CD4-positive, alpha-beta T cell treated with Interleukin-12 subunit alpha and Interleukin-12 subunit beta, for 1 hour (primary cell): ENCODE results near the gene INPP1.
"Not testable (repeated sequence)": the region's sequence is repeated elsewhere in the genome, so short reads cannot be mapped to it uniquely, and the experiment has no call there.

Experiments
- DNase-seq: peaks from one replicate; pipeline ENCODE4 v3.0.0-alpha.2; 2020

The INPP1 gene

GRCh38 chr2:190334479-190335224 is 8.7 kb upstream of the INPP1 start:
- DNase-seq = no peak

- no peak for DNase-seq
Observed at GRCh38 chr2:190335225-190335559, 8.2 kb upstream of the INPP1 start.

DNA sequence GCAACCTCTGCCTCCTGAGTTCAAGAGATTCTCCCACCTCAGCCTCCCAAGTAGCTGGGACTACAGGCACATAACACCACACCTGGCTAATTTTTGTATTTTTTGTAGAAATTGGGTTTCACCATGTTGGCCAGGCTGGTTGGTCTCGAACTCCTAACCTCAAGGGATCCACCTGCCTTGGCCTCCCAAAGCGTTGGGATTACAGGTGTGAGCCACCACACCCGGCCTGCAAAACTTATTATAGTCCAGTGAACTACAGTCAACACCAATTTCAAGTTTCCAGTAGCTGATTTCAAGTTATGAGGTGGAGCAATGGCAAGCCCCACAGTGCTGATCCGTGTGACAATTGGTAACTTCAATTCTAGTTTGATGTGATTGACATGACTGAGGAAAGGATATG is 7.8 kb upstream of the INPP1 start:
- DNase-seq = not testable (repeated sequence)

- DNase-seq = no peak
Observed at GRCh38 chr2:190336420-190336819, 7.0 kb upstream of the INPP1 start.

DNA sequence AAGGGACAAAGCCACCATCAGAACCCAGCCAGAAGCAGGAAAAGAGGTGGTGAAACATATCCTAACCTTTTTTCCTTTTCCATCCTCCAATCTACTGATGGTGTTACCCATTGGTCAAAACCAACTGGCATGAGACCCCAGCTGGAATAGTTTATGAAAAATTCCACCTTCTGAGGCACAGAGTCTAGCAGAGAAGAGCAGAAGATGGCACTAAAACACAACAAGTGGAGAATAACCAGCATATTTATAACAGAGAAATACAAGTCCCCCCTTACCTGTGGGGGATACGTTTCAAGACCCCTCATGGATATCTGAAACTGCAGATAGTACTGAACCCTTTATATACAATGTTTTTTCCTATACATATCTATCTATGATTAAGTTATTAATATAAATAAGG is 4.9 kb upstream of the INPP1 start:
- DNase-seq = no peak

DNA sequence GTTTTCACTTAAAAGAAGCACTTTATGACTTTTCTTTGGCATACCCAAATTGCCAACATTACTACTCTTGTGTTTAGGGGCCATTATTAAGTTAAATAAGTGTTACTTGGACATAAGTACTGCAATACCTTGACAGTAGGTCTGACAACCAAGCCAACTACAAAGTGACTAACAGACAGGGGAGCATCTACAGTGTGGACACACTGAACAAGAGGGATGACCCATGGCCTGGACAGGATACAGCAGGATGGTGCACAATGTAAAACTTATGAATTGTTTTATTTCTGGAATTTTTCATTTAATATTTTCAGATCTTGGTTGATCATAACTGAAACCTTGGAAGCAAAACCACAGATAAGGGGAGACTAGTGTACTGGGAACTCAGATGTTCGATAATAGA is 4.0 kb upstream of the INPP1 start:
- DNase-seq = no peak

- DNase-seq = no peak
Observed at GRCh38 chr2:190340369-190340768, 3.0 kb upstream of the INPP1 start.

GRCh38 chr2:190342611-190343010 is 778 bp upstream of the INPP1 start:
- no peak for DNase-seq

DNA sequence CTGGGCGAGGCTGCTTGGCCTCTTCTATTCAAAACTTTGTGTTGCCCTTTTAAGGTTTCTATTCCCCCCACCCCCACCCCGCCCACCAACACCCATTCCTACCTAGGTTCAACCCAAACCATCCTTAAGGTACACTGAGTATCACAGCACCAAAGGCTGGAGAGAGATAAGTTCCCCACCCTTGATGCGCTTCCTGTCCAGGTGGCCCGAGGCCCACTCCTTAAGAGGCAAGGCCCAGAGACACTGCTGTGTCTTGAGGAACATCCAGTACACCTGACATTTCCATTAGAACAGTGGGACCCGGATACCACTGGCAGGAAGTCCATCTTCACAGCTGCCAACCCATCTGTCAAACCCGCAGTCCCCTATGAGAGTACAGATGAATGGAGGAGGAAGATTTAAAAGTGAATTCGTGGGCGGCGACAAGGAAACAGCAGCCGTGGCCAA is 277 bp upstream of the INPP1 start:
- no peak for DNase-seq

- DNase-seq = peak; percentile 23
Observed at GRCh38 chr2:190344276-190344827, 963 bp downstream of the INPP1 start.

DNA sequence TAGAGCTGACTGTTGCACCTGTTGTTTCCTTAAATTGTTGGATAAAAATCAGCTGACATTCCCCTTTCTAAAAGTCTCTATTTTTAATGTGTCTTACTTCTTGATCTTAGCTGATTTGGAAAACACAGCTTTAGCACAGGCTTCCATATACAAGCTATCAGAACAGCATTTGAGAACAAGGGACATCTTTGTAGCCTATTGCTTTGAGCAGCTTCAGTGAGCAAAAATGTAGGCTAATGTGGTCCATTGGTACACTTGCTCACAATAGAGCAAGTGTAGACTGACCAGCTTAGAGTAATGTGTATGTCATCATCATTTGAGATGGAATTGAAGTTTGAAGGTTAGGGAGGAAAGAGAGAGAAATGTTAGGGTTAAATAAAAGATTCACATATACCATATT is 7.0 kb downstream of the INPP1 start:
- no peak for DNase-seq

- no peak for DNase-seq
Observed at GRCh38 chr2:190351955-190352354, 8.6 kb downstream of the INPP1 start.

- no peak for DNase-seq
Observed at GRCh38 chr2:190352668-190353536, 9.5 kb downstream of the INPP1 start.

DNA sequence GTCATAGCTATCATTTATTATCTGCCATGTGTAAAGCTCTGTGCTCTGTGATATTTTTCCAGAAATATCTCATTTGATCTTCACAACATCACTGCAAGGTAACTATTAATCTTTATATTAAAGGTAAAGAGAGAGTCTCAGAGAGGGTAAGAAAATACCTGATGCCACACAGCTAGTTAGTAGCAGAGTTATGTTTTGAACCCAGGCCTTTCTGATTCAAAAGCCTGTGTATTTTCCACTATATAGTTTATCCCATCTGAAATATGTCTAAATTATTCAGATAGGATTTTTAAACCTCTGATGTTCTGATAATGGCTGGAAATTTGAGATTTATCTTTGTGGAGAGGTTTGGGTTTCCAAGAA is 10.1 kb downstream of the INPP1 start:
- DNase-seq = no peak

DNA sequence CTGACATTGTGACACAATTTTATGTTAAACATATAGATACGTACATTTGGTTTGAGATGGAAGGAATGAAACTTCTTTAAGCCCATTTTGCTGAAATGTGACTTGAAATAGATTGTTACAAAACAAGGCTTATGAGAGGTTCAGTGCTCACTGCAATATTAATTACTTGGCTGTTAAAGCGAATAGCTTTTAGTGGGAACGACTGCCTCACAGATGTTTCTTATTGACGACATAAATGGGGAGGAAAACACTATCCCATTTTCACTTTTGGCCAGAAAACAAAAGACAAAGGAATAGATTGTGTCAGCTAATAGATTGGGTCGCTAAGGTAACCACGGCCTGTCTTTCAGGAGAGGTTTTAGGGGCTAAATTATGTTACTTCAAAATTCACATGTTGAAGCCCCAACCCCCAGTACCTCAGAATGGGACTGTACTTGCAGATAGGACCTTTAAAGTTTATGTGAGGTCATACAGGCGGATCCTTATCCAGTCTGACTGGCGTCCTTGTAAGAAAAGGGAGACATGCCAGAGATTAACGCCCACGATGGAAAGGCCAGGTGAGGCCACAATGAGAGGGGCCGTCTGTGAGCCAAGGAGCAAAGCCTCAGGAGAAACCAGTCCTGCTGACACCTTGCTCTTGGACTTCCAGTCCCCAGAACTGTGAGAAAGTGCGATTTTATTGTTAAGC is 10.8 kb downstream of the INPP1 start:
- no peak for DNase-seq

- no peak for DNase-seq
Observed at GRCh38 chr2:190355968-190356644, 12.7 kb downstream of the INPP1 start.

DNA sequence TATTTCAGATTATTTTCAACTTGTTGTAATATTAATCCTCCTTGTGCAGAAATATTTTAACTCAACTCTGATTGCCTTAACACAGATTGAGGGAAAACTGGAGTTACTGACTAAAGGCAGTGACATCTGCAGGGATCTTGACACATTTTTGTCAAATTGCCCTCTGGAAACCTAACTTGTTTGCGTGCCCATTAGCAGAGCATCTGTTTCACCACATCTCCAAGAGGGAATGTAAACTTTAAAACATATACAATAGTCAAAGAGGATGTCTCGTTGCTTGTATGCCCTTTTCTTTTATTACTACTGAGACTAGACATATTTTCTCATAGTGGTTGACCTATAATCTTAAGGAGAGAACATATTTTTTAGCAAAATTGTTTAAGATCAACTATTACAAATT is 14.2 kb downstream of the INPP1 start:
- no peak for DNase-seq

DNA sequence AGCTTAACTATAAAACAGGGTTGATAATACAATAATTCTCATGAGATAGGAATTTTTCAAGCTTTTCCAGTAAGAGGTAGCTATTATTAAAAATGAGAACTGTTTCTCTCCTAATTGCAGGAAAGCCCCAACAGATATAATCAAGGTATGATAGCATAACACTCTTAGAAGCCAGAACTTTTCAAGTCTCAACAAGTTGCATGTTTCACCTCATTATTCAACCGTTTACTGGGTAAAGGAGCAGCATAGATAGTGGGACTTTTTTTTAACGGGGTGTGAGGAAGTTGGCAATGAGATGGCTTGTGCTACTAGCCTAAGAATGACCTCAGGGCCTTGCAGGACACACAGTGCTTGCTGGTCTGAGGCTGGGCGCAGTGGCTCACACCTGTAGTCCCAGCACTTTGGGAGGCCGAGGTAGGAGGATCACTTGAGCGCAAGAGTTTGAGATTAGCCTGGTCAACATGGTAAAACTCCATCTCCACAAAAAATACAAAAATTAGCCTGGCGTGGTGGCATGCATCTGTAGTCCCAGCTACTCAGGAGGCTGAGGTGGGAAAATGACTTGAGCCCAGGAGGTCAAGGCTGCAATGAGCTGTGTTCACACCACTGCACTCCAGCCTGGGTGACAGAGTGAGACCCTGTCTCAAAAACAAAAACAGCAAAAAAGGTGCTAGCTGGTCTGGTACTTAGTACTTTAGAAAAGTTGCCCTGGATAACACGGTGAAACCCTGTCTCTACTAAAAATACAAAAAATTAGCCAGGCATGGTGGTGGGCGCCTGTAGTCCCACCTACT is 15.5 kb downstream of the INPP1 start:
- DNase-seq = not testable (repeated sequence)

DNA sequence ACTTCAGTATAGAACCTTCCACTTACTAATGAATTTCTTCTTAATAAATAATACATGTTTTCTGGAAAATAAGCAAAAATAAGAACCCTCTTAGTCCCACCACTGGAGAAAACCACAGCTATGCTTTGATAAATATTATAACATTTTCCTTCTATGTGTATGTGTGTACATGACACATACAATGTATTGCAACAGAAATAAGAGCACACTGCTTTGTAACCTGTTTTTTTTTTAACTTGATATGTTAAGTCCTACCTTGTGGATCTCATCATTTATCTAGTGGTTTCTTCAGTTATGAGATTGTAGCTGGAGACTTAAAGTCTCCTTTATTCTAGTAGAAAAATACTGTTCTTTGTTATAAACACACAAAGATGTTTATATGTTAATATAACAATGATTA is 17.2 kb downstream of the INPP1 start:
- DNase-seq = no peak

DNA sequence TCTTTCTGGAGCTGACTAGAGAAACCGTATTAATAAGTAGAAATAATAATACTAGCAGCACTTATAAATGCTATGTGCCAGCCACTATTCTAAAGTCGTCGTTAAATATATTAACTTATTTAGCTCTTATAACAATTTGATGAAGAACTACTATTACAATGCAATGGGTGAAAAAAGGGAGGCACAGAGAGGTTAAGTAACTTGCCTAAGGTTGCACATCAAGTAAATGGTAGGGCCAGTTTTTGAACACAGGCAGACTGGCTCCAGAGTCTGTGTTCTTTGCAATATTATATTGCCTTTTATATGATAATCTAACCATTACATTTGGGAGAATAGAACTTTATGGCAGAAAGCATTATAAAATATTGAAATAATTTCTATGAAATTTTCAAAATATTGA is 17.6 kb downstream of the INPP1 start:
- DNase-seq = no peak

- DNase-seq = no peak
Observed at GRCh38 chr2:190361572-190361971, 18.2 kb downstream of the INPP1 start.

DNA sequence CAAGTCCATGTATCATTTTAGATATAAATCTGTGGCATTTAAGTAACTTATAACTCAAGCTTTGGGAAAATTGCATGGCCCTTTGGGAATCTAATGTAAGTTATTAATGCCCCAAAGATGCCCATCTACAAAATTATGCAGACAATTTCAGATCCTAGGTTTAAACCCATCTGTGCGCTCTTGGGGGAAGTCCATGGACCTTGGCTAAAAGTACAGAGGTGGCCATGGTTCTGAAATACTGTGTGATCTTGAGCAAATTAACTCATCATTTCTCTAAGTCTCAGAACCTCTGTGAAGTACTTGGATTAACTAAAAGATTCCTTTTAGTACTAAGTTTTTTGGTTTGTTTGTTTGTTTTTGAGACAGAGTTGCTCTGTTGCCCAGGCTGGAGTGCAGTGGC is 19.5 kb downstream of the INPP1 start:
- no peak for DNase-seq
